PC-3 (cell line): ENCODE results near the gene CRY1. TPM values are rescaled to one million over a fixed set of nuclear protein-coding genes. Genes with fewer than 3 reads are reported as not detected.

ENCODE experiments used
- ATAC-seq: fragments of 200-7000 bp; cut with Tn5 transposase; 2 replicates; pipeline ENCODE4 v1.9.1; 2020; ENCODE audit warnings: mild to moderate bottlenecking, moderate library complexity
- BruUV-seq: library from RNA; stranded (reverse); fragments of 400-500 nt; replicated peaks from 2 replicates; lab custom pipeline; 2021; lab: Mats Ljungman, UMichigan
- CTCF ChIA-PET: fragments of 300-600 bp; sonication (Branson Sonifier 250); formaldehyde crosslinking; loops from one replicate; lab custom pipeline; 2022; ENCODE audit warnings: antibody characterized with exemption; lab: Charles Lee
- POLR2A ChIA-PET: fragments of 300-600 bp; sonication (Branson Sonifier 250); formaldehyde crosslinking; loops from one replicate; lab custom pipeline; 2022; ENCODE audit warnings: antibody characterized with exemption; ENCODE audit not compliant: unreplicated experiment; lab: Charles Lee
- DNase-seq: peaks from one replicate; pipeline ENCODE4 v3.0.0-alpha.2; 2015
- H2AFZ ChIP-seq: fragments of 300-600 bp; sonication (generic); 2 replicates; pipeline ENCODE4 v1.6.0; 2016; ENCODE audit warnings: antibody characterized with exemption, low read length
- H3F3A ChIP-seq: fragments of 300-600 bp; sonication (generic); one replicate; pipeline ENCODE4 v1.6.0; 2017; ENCODE audit warnings: antibody characterized with exemption, low read length, control low read depth, mild to moderate bottlenecking; ENCODE audit not compliant: unreplicated experiment
- H3K27ac ChIP-seq: fragments of 300-600 bp; sonication (generic); 2 replicates; pipeline ENCODE4 v1.5.1; 2016; ENCODE audit warnings: mild to moderate bottlenecking, low read length
- H3K27me3 ChIP-seq: fragments of 300-600 bp; sonication (generic); 2 replicates; pipeline ENCODE4 v1.6.1; 2016; ENCODE audit warnings: low read length, mixed read lengths
- H3K36me3 ChIP-seq: fragments of 300-600 bp; sonication (generic); 2 replicates; pipeline ENCODE4 v1.6.1; 2016; ENCODE audit warnings: low read depth, mixed run types, low read length, mixed read lengths
- H3K4me1 ChIP-seq: fragments of 300-600 bp; sonication (generic); 2 replicates; pipeline ENCODE4 v1.5.1; 2016; ENCODE audit warnings: low read length; ENCODE audit not compliant: insufficient read depth
- H3K4me2 ChIP-seq: fragments of 300-600 bp; sonication (generic); 2 replicates; pipeline ENCODE4 v1.6.0; 2016; ENCODE audit warnings: low read length
- H3K4me3 ChIP-seq: fragments of 300-600 bp; sonication (generic); 2 replicates; pipeline ENCODE4 v1.5.1; 2016; ENCODE audit warnings: mild to moderate bottlenecking, low read length, mixed read lengths
- H3K79me2 ChIP-seq: fragments of 300-600 bp; sonication (generic); 2 replicates; pipeline ENCODE4 v1.6.1; 2017; ENCODE audit warnings: low read length, mixed read lengths
- H3K9ac ChIP-seq: fragments of 300-600 bp; sonication (generic); 2 replicates; pipeline ENCODE4 v1.6.0; 2016; ENCODE audit warnings: mild to moderate bottlenecking, low read length
- H3K9me2 ChIP-seq: fragments of 300-600 bp; sonication (generic); replicated peaks from 2 replicates; pipeline ENCODE4 v1.6.1; 2016; ENCODE audit warnings: mixed run types, low read length, mixed read lengths
- H3K9me3 ChIP-seq: fragments of 300-600 bp; sonication (generic); 2 replicates; pipeline ENCODE4 v1.6.1; 2016; ENCODE audit warnings: low read length, mixed read lengths
- H4K20me1 ChIP-seq: fragments of 300-600 bp; sonication (generic); 2 replicates; pipeline ENCODE4 v1.6.1; 2016; ENCODE audit warnings: low read length, mixed read lengths
- EZH2 ChIP-seq: fragments of 300-600 bp; sonication (generic); IDR thresholded peaks from one replicate; pipeline ENCODE4 v1.6.1; 2017; ENCODE audit warnings: antibody characterized with exemption, mild to moderate bottlenecking, low read length; ENCODE audit not compliant: unreplicated experiment
- EZH2phosphoT487 ChIP-seq: fragments of 300-600 bp; sonication (generic); IDR thresholded peaks from 2 replicates; pipeline ENCODE4 v1.6.1; 2018; ENCODE audit warnings: mild to moderate bottlenecking, antibody characterized with exemption, low read length, borderline replicate concordance
- intact Hi-C: fragments of 100-400 bp; cut with micrococcal nuclease; formaldehyde crosslinking; loops from 2 replicates; pipeline ENCODE4 v1.9.0; 2023
- total RNA-seq: library from RNA; depleted of rRNA; stranded (reverse); fragments of >200 nt; gene quantifications from 2 replicates; pipeline ENCODE4 v1.2.3, GENCODE V29; 2014
- TF ChIP-seq, protein P1 (sequence below): fragments of 300-600 bp; sonication (generic); conservative IDR thresholded peaks from 2 replicates; pipeline ENCODE4 v1.5.1; 2017; ENCODE audit warnings: antibody characterized with exemption, low read depth, mild to moderate bottlenecking, low read length

Gene CRY1
- total RNA-seq, 1 experiment from 2014 or later: 32.0 TPM

DNA sequence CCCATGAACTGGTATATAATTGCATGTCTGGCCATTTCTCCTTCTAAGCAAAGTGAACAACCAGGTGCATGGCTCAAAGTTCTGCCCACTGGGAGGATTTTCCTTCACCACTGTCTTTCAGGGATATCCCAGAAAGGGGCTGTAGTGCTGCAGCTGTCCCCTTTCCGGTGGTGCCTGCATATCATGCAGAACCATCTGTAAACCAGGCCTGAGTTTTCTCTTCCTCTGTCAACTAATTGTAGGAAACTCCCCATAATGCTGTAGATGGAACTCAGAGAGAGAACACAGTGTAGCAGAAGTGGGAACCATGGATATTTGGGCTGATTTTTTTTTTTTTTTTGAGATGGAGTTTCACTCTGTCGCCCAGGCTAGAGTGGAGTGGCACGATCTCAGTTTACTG, 45.6 kb upstream of the CRY1 start:
- H3K79me2 ChIP-seq: no peaks in the 10 kb centered on the region
- intact Hi-C loops: no loop called here
- H3K9me3 ChIP-seq: no peaks in the 10 kb centered on the region
- BruUV-seq: no TSS peak
- TF ChIP-seq EZH2phosphoT487: no peak
- H3F3A ChIP-seq: no peaks in the 10 kb centered on the region
- no peak overlapping the region for H3K9ac ChIP-seq
- no peaks in the 10 kb centered on the region for H3K9me2 ChIP-seq
- H2AFZ ChIP-seq: no peak overlapping the region
- DNase-seq: no peak
- POLR2A ChIA-PET: no interaction called here
- no peaks in the 10 kb centered on the region for H3K36me3 ChIP-seq
- H3K27ac ChIP-seq: no peak overlapping the region
- H4K20me1 ChIP-seq: no peaks in the 10 kb centered on the region
- no peaks in the 10 kb centered on the region for H3K27me3 ChIP-seq
- CTCF ChIA-PET: no interaction called here
- H3K4me3 ChIP-seq: no peak overlapping the region
- no peak overlapping the region for H3K4me2 ChIP-seq
- no peaks in the 10 kb centered on the region for H3K4me1 ChIP-seq
- ATAC-seq: no peak

DNA sequence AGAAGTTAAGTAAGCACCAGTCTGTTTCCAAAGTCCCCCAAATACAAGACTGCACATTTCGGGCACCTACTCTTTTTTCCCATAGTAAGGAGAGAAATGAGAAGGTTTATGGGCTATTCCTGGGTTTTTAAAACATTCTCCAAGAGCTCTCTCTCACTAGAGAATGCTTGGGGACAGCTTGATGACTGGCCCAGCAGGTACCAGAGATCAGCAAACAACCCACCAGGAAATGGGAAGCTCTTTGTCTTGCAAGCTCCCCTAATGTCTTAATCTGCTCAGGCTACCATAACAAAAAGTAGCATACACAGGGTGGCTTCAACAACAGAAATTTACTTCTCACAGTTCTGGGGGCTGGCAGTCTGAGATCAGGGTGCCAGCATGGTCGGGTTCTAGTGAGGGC, 41.8 kb upstream of the CRY1 start:
- H3K36me3 ChIP-seq: no peaks in the 10 kb centered on the region
- no peak overlapping the region for H2AFZ ChIP-seq
- DNase-seq (no peak), ATAC-seq (no peak)
- H3K4me2 ChIP-seq: no peak overlapping the region
- no peak overlapping the region for H3K27ac ChIP-seq
- H3F3A ChIP-seq: no peaks in the 10 kb centered on the region
- no peaks in the 10 kb centered on the region for H3K9me2 ChIP-seq
- H3K9ac ChIP-seq: no peak overlapping the region
- no peaks in the 10 kb centered on the region for H3K79me2 ChIP-seq
- intact Hi-C loops: no loop called here
- no peaks in the 10 kb centered on the region for H3K27me3 ChIP-seq
- H3K4me3 ChIP-seq: no peak overlapping the region
- no peaks in the 10 kb centered on the region for H3K9me3 ChIP-seq
- peaks cover 4% of the 10 kb centered on the region; the same call in 1 of the 2 replicates for H3K4me1 ChIP-seq
- CTCF ChIA-PET: no interaction called here
- BruUV-seq: no TSS peak
- TF ChIP-seq, protein P1, sequence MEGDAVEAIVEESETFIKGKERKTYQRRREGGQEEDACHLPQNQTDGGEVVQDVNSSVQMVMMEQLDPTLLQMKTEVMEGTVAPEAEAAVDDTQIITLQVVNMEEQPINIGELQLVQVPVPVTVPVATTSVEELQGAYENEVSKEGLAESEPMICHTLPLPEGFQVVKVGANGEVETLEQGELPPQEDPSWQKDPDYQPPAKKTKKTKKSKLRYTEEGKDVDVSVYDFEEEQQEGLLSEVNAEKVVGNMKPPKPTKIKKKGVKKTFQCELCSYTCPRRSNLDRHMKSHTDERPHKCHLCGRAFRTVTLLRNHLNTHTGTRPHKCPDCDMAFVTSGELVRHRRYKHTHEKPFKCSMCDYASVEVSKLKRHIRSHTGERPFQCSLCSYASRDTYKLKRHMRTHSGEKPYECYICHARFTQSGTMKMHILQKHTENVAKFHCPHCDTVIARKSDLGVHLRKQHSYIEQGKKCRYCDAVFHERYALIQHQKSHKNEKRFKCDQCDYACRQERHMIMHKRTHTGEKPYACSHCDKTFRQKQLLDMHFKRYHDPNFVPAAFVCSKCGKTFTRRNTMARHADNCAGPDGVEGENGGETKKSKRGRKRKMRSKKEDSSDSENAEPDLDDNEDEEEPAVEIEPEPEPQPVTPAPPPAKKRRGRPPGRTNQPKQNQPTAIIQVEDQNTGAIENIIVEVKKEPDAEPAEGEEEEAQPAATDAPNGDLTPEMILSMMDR: no peak
- no peak for TF ChIP-seq EZH2
- TF ChIP-seq EZH2phosphoT487: no peak
- POLR2A ChIA-PET: no interaction called here
- H4K20me1 ChIP-seq: no peaks in the 10 kb centered on the region

DNA sequence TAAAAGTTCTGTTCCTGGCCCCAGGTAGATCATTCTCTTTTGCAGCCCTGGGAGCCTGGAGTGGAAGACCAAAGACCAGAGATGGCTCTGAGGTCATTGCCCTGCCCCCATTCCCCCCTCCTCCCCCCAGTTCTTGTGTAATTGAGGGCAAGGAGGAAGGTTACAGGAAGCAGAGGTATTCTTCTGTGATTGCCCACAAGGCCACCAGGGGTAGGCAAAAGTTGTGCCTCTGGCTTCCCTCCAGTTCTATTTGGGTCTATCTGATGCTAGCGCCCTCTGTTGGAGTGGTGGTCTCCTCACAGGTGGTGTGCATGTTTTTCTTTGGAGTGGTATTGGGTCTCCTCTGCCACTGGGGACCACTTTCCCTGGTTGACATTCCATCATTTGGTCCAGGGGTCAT, 41.2 kb upstream of the CRY1 start:
- no peaks in the 10 kb centered on the region for H3K79me2 ChIP-seq
- intact Hi-C loops: no loop called here
- POLR2A ChIA-PET: no interaction called here
- no peak overlapping the region for H3K27ac ChIP-seq
- no peaks in the 10 kb centered on the region for H3K9me3 ChIP-seq
- H3K9ac ChIP-seq: no peak overlapping the region
- H2AFZ ChIP-seq: no peak overlapping the region
- H3K4me3 ChIP-seq: no peak overlapping the region
- ATAC-seq (no peak), DNase-seq (peak; percentile 54)
- BruUV-seq: no TSS peak
- H3K4me2 ChIP-seq: no peak overlapping the region
- CTCF ChIA-PET: no interaction called here
- peaks cover 4% of the 10 kb centered on the region; the same call in 1 of the 2 replicates for H3K4me1 ChIP-seq
- no peaks in the 10 kb centered on the region for H3K27me3 ChIP-seq
- H3K36me3 ChIP-seq: no peaks in the 10 kb centered on the region
- H3F3A ChIP-seq: no peaks in the 10 kb centered on the region
- no peaks in the 10 kb centered on the region for H4K20me1 ChIP-seq
- TF ChIP-seq, protein P1: peak; percentile 76
- no peak for TF ChIP-seq EZH2phosphoT487
- no peaks in the 10 kb centered on the region for H3K9me2 ChIP-seq
